HG02884 (cell line): Measurements from ENCODE around the gene GNAI1.

Experiments used
- ATAC-seq: cut with Tn5 transposase; IDR thresholded peaks from one replicate; pipeline ENCODE4 v1.9.1; 2021; ENCODE audit warnings: mild to moderate bottlenecking, moderate library complexity; ENCODE audit not compliant: unreplicated experiment

The GNAI1 gene

DNA sequence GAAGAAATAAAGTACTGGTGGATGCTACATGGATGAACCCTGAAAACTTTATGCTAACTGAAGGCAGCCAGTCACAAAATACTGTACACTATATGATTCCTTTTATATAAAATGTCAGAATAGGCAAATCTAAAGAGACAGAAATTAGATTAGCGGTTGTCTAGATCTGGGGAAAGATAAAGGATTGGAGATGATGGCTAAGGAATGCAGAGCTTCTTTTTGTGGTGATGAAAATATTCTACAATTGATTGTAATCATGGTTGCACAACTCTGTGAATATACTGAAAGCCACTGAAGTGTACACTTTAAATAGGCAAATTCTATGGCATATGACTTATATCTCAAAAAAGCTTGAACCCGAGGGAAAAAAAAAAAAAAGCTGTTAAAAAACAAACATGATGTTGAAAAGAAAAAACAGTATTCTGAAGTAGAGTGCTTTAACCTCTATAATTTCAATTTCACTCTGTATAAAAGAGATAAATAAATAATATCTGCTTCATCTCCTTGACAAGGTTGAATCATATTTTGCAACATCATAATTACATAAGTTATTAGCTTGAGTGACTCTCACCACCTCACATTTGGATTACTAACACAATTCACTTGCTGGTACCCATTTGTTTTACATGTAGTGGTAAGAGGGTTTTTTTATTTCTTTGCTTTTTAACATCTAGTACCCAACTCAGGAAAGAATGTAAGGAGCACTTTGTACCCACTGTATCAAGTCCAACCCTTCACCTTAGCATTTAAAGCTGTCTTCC is 2.8 kb upstream of the GNAI1 start:
- ATAC-seq, result no peak

DNA sequence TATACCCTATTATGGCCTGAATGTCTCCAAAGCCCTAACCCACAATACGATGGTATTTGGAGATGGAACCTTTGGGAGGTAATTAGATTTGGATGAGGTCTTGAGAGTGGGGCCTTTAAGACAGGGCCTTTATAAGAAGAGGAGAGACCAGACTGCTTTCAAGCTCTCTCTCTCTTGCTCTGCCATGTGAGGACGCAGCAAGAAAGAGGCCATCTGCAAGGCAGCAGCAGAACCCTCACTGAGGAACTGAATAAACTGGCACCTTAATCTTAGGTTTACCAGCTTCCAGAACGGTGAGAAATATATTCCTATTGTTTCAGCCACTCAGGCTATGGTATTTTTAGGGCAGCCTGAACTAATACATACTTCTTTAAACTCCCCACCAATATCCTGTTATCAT is 2.0 kb upstream of the GNAI1 start:
- ATAC-seq, result no peak

- no peak for ATAC-seq
Observed at GRCh38 chr7:80133361-80134114, 1.1 kb upstream of the GNAI1 start.

DNA sequence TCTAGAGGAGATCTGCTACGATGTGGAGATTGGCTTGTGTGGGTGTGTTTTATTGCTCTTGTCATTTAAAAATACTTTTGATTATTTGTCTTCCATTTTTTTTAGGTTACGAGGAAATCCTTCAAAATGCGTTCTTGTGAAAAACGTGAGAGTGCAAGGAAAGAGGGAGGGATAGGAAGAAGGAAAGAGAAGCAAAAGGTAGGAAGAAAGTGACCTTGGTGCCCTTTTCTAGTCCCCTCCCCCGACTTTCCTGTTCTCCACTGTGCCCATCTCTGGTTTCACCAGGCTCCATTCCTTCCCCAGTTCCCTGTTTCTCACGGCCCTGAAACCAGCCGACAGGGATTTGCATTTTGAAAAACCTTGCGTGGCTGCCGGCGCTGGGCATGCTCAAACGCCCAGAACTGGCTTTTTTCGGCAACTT is 506 bp upstream of the GNAI1 start:
- no peak for ATAC-seq

- ATAC-seq, result no peak
Observed at GRCh38 chr7:80135309-80136104, 876 bp downstream of the GNAI1 start.

- ATAC-seq, result peak; percentile 45
Observed at GRCh38 chr7:80136261-80137055, 1.8 kb downstream of the GNAI1 start.

- no peak for ATAC-seq
Observed at GRCh38 chr7:80137410-80137809, 2.8 kb downstream of the GNAI1 start.

- no peak for ATAC-seq
Observed at GRCh38 chr7:80139236-80139635, 4.6 kb downstream of the GNAI1 start.

DNA sequence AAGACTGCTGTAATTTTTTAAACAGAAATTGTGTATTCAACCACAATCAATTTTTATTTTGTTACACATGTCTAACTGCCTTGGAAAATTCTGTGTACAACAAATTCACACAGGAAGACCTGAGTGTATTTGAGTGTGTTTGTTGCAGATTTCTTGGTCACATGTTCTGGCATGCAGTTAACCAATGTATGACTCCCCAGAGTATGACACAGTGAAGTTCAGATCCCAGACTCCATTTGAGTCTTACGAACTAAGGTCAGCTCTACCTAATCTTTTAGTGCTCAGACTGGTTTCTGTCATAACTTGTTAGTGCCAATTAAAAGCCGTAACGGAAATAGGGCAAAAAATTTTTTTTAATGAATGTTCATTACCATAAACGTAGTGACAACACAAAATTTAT is 5.8 kb downstream of the GNAI1 start:
- no peak for ATAC-seq

- no peak for ATAC-seq
Observed at GRCh38 chr7:80141376-80141775, 6.7 kb downstream of the GNAI1 start.

GRCh38 chr7:80142853-80143580 is 8.4 kb downstream of the GNAI1 start:
- ATAC-seq, result no peak

- no peak for ATAC-seq
Observed at GRCh38 chr7:80145780-80146422, 11.3 kb downstream of the GNAI1 start.

GRCh38 chr7:80146545-80147182 is 12.0 kb downstream of the GNAI1 start:
- no peak for ATAC-seq

DNA sequence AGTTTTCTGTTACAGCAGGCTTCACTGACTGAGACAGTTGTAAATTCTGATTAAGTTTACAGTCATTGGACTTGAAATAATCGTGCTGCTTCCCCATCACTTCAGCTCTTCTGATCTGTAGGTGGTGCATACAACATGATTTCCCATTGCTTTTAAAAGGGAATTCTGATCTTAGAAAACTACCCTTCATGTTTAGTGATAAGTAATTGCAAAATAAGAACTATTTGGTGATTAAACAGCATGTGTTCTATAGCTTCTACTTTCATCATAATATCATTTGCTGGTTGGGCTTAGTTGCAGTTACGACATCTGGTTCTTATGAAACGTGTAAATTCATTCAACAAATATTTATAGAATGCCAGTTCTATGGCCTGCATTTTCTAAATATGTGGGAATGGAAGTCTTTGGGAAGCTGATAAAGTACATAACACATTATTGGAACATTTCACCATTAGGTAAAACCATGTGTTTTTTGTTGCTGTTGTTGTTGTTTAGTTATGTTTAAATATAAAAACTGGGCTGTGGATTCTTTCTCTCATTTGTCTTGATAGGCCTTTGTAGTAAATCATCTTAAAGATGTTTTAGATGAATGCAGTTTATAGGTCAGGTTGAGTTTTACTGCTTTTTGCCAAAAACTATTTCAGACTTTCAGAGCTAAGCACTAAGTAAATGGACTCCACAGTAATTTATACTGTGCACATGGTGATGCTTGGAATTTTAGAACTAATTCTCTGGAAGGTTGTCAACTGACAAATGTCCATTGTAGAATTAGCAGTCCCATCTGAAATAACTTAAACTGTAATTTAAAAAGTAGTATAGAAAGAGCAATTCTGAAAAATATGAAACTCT is 13.1 kb downstream of the GNAI1 start:
- no peak for ATAC-seq

DNA sequence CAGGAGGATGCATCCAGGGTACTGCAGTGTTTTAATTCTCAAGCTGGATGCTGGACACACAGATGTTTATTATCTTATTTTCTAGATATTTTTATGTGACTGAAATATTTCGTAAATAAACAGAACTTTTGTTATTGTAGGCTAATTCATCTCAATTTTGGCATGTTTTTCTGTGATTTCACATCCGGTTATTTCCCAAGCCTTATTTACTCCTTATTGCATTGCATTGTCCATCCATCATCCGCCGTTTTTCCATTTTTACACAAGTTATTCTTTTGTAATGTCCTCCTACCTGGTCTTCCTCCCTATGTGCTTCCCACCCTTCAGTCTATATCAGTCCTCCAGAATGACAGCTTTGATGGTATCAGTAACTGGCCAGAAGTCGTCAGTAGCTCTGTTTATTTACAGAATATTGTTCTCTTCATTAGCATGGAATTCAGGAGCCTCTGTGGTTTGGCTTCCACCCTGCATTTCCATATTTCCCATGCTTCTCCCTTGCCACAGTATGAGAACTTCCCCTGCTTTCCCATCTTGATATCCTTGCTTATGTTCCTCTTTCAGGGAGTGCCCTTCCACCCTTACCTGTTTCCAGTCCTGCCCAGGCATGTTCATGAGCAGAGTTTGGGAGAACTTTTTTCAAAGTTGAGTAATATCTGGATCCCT is 16.1 kb downstream of the GNAI1 start:
- no peak for ATAC-seq

- no peak for ATAC-seq
Observed at GRCh38 chr7:80151274-80151665, 16.6 kb downstream of the GNAI1 start.

DNA sequence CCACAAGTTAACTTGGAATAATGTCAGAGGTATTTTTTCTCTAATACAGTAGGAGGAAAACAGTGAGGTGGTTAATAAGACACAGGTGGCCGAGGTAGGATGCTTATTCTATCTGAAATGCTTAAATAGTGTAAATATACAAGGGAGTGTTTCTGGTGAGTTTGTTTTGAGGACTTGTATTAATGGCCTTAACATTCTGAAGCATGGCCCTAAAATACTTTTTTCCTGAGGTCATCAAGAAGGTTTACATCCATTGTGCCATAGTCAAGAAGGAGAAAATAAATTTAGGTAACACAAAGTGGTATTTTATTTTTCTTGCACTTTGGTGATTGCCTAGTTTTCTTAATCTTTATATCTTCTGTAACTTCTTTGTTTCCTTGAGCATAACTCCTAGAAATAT is 18.8 kb downstream of the GNAI1 start:
- ATAC-seq, result no peak
